Measurements from ENCODE around the gene CPVL.

- no peak for TF ChIP-seq YY1 (IDR thresholded peaks at IDR 0.05; ENCODE audit: insufficient read depth, insufficient read length)
- TF ChIP-seq ZNF274 (IDR thresholded peaks at IDR 0.05; ENCODE audit: low read depth, low read length) = no peak
Measured at GRCh38 chr7:28973591-28973990, 172.7 kb downstream of the CPVL start.
